ENCODE data around the gene RPTOR.

RPTOR gene

GRCh38 chr17:80855948-80856862 is 311.6 kb downstream of the RPTOR start:
- no peak for DNase-seq

- no peak for DNase-seq
Measured at GRCh38 chr17:80856863-80857755, 312.5 kb downstream of the RPTOR start.

- DNase-seq: no peak
Measured at GRCh38 chr17:80857756-80858171, 313.1 kb downstream of the RPTOR start.

DNA sequence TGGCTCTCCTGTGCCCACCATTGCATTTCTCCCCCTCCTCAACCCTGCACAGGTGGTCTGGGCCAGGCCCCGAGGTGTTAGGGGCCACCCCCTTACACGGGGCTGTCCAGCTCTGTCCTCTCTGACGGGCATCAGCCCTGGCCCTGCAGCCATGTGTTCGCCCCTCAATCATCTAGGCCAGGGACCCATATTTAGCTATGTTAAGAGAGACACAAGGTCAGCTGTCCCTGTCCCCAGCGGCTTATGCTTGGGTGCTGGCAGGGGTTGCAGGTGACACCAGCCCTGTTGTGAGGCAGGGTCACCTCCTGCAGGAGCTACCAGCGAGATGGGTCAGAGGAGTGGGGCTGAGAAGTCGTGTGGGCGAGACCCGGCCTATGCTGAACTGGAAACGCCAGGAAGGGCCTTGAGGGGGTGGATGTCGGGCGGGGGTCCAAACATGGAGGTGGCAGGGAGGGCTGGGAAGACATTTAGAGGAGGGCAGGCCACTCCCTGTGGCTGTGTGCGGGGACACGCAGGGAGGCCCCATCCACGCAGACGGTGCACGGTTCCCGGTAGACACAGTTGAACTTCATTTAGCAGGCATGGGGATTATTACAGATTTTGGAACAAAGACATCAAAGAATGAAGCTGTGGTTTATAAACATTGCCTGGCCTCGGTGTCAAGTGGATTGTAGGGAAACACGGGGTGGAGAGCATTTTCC is 313.8 kb downstream of the RPTOR start:
- no peak for DNase-seq

- DNase-seq: peak; percentile 8 to 53
Measured at GRCh38 chr17:80859002-80859941, 314.6 kb downstream of the RPTOR start.

DNA sequence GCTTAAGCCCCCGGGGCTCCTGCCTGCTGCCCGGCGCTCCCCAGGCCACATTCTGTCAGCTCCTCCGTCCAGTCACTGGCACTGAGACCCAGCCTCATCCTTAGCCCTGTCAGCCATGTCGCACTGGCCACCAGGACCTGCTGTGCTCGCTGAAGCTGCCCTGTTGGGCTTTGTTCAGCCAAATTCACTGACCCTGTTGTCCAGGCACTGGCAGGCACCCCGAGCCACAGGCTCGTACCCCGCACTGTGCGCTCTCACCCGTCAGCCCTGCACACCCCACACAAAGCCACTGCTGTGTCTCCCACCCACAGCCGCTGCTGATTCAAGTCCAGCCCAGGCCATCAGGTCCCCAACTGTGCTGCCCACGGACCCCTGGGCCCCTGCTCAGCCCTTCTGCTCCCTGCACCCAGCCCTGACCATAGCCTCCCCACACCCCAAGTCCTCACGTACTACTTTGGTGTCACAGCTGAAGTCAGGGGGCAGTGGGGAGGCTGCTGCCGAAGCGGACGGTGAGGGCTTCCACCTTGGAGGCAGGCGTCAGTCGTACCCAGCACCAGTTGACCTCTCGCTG is 315.5 kb downstream of the RPTOR start:
- no peak for DNase-seq

DNA sequence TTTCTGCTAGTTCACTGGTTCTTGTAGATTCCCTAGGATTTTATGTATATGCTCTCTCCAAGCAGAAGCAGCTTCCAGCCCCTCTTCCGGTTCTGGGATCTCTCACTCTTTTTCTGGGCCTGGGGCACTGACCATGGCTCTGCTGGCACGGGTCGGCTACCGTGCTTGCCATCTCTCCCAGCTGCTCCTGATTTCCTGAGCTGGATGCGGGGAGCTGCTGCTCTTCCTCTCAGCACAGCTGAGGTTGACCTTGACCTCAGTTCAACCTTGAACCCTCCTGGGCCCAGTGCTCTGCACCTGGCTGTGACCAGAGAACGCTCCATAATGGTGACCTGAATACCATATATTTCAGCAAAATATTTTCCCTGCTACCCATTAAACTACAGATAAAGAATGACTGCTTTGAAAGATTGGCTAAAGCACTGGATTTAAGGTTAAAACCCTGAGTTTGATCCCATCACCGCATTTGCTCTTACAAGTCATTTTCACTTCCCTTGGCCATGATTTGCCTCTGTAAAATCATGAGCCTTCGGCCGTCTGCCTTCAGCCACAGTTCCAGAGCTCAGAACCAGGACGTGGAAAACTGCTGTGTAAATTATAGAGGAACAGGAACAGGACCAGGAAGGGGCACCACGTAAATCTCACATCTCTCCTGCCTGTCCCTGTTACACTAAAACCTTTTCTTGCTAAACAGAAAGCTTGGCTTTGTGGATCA is 316.2 kb downstream of the RPTOR start:
- DNase-seq: no peak

- no peak for DNase-seq
Measured at GRCh38 chr17:80861418-80861815, 316.8 kb downstream of the RPTOR start.

DNA sequence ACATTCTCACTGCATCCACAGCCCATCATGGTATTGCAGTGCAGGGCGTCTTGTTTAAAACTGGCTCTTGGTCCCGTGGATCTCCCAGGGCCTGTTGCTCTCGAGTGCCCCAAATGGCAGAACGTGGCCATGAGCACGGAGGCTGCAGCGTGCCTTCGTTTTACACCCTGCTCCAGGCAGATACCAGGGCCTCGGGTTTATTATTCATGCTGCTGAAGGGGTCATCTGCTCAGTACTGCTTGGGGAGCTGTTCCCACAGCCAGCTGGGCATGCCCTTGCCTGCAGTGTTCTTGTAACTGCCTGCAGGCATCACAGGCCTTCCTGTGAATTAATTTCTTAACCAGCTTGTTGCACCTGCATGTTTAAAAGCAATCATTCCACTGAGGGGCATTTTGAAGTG is 317.3 kb downstream of the RPTOR start:
- DNase-seq: peak; percentile 45 to 50

DNA sequence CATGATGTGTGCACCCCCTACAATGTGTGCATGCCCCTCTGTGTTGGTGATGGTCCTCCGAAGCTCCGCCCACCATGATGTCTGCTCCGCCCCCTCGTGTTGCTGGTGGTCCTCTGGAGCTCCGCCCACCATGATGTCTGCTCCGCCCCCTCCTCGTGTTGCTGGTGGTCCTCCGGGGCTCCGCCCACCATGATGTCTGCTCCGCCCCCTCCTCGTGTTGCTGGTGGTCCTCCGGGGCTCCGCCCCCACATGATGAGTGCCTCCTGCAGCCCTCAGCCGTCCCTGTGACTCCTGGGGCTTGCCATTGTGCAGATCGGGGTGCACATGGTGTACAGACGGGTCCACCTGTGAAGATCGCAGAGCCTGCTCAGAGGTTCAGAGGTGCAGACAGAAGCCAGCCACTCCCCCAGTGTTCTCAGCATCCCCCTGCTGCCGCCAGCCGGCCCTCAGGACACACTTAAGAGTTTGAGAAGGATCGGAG is 317.9 kb downstream of the RPTOR start:
- DNase-seq: no peak

DNA sequence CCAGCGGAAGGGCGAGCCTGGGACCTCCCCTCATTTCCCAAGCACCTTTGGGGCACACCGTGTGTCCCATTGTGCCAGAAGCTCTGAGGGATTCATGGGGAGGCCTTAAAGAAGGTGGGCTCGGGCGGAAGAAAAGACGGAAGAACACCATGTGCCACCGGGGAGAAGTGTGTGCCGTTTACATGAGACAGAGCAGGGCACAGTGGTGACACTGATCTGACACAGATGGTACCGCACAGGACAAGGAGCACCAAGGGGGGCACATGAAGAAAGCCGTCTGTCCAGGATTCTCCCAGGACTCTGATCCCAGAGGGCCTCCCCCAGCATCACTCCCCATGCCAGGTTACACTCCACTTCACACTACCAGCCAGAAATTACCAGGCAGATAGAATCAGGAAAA is 318.3 kb downstream of the RPTOR start:
- no peak for DNase-seq

DNA sequence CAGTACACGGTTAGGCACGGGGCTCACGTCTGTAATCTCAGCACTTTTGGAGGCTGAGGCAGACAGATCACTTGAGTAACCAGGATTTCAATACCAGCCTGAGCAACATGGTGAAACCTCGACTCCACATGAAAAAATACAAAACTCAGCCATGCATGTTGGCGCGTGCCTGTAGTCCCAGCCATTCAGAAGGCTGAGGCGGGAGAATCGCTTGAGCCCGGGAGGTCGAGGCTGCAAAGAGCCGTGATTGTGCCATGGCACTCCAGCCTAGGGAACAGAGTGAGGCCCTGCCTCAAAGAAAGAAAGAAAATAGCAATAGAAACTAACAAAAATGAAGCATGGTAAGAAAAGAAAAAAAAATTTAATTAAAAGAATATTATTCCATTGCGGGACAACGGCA is 319.0 kb downstream of the RPTOR start:
- no peak for DNase-seq

DNA sequence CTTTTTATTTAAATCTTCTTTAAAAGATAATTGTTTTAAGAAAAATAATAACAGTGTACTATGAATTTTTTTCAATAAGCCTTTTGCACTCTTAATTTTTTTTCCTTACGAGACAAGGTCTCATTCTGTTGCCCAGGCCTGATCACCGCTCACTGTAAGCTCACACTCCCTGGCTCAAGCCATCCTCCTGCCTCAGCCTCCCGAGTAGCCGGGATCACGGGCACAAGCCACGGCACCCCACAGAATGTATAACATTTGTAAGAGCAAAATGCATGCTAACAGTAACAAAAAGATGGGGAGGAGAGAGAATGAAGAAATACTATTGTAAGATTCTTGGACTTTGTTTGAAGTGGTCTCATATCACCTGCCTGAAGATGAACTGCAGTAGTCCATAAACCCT is 320.1 kb downstream of the RPTOR start:
- no peak for DNase-seq

DNA sequence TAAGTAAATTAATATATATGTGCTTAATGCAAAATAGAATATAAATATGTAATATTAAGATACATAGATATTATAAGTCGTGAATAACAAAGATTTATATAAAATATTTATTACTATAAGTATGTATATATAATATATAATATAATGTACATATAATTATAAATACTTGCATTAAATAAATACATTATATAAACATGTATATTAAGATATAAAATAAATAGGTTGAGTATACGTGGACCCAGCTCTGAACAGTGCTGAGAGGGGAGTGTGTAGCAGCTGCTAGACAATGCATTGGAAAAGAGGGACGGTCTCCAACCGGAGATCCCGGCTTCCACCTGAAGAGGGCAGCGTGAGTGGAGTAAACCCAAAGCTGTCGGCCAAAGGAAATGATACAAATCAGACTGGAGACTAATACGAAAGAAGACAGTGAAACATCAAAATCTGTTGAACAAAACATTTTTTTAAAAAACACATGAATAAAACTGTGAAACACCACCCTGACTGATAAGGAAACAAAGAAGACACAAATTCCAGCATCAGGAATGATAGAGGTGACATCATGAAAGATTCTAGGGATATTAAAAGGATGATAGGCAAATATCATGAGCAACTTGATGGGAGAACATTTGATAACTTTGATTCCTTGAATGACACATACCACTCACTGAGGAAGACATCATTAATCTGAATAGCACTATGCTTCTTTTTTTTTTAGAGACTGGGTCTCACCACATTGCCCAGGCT is 321.6 kb downstream of the RPTOR start:
- peak; percentile 29 to 51 for DNase-seq

GRCh38 chr17:80868022-80868609 is 323.5 kb downstream of the RPTOR start:
- no peak for DNase-seq

DNA sequence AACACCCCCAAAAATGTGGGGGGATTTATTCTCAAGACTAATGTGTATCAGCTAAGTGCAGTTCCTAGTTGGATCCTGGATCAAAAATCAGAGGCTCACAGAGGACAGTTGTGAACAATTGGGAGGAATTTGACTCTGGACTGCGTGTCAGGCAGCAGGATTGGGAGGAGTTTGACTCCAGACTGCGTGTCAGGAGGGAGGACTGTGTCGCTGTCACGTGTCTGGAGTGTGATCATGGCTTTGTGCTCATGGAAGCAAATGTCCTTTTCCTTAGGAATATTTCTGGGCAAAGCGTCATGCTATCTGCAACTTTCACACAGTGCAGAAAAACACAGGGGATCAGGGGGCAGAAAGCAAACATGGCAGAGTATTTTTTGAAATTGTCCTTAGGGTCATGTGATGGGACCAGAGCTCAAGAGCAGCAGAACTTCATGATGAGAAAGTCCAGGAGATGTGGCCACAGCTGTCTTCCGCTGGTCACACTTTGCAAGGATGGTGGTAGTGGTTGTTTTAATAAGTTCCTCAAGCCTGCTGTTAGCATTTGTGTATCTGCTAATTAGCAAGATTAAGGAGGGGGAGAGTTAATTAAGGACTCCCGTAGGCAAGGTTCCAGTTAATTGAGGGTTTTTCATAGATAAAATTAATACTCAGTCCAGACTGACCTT is 325.0 kb downstream of the RPTOR start:
- DNase-seq: no peak

DNA sequence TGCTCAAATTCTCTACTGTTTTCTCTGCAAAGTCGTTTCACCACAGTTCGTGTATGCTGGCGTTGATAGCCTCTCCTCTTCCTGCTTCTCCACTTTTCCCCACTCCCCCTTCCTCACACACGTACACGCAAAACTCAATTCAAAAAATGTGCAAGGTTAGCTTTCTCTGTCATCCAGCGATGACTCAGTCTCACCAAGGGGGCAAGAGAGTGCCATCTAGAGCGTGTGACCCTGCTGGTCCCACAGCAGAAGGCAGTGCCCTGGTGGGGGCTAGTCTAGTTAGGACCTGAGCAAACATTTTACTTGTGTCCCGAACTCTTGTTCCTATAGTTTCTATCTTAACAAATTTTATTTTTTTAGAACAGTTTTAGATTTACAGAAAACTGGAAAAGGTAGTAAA is 325.8 kb downstream of the RPTOR start:
- no peak for DNase-seq

DNA sequence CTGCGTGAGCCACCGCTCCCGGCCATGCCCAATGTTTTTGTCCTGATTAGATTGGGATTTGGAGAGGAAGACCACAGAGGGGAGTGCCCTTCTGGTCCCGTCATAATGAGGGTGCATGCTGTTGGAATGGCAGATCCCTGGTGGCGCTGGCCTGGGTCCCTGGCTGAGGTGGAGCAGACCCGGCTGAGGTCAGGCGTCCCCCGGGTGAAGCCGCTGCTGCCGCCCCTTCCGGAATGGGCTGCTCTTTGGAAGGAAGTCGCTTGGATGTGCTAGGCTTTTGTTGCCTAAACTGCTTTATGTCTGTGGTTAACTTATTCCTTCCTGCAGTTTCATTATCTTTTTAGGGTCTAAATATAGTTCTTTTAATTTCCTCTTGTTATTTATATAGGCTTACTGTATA is 326.7 kb downstream of the RPTOR start:
- no peak for DNase-seq

DNA sequence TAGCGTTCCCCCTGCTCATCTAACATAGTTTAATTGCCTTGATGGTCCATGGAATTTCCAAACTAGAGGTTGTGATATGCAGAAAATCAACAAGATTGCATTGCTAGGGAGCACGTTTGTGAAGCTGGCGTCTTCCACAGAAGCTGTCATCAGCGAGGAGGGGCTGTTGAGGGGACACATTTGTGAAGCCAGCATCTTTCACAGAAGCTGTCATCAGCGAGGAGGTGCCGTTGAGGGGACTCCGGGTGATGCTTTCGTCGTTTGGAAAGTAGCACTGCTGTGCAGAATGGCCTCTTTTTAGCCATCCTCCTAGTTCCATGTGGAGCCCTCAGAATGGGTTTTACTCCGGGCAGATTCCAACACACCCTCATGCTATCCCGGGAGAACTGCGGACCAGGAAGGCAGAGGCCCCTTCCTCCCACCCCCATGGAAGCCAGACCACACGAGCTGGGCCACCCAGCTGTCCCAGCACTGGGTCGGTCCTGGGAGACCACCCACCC is 327.4 kb downstream of the RPTOR start:
- no peak for DNase-seq

Data from hippocampal formation (tissue), 2 donors.